CD4-positive, alpha-beta T cell treated with Interferon gamma for 1 hour (primary cell): Measurements from ENCODE around the gene ASCC2.

Source experiments
- DNase-seq: peaks from one replicate; pipeline ENCODE4 v3.0.0-alpha.2; 2020

The ASCC2 gene

DNA sequence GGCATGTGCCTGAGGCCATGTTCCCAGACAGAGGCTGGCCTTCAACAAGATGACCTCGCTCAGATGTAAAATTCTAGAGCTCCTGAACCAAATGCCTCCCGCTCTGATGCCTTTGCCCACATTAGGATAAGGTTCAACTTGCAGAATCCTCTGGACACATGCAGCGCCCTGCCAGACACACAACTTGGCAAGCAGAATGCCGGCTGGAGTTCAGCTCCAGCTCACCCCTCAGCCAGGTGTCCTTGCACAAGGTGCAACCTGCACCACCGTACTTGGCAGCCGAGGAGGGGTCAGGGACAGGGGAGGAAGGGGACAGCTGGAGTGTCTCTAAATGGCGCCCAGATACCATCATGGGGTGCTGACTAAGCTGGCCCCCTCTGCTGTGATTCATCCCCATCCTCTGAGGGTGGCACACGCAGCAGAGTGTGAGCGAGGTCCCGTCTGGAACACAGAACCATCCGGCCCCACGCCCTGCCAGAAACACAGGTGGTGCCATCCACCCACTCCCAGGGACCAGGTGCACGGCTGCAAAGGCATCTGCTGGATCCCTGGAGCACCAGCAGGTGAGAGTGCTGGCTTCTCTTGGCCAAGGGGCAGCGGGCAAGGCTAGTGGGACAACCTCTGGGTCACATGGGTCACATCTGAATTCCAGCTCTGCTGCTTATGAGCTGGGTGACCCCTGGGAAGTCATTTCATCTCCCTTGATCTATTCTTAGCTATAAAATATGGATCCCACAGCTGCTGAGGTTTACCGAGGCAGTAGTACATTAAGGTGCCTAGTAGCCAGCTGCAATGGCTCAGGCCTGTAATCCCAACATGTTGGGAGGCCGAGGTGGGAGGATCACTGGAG, 84.0 kb downstream of the ASCC2 start:
- DNase-seq = no peak

DNA sequence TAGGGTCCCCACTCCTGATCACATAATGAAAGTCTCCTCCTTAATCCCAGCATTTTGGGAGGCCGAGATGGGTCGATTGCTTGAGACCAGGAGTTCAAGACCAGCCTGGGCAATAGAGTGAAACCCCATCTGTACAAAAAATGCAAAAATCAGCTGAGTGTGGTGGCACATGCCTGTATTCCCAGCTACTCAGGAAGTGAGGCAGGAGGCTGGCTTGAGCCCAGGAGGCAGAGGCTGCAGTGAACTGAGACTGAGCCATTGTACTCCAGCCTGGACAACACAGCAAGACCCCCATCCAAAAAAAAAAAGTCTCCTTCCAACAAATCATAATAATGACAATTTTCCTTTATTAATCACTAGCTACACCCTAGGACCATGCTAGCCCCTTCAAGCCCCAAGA, 86.4 kb downstream of the ASCC2 start:
- no peak for DNase-seq

DNA sequence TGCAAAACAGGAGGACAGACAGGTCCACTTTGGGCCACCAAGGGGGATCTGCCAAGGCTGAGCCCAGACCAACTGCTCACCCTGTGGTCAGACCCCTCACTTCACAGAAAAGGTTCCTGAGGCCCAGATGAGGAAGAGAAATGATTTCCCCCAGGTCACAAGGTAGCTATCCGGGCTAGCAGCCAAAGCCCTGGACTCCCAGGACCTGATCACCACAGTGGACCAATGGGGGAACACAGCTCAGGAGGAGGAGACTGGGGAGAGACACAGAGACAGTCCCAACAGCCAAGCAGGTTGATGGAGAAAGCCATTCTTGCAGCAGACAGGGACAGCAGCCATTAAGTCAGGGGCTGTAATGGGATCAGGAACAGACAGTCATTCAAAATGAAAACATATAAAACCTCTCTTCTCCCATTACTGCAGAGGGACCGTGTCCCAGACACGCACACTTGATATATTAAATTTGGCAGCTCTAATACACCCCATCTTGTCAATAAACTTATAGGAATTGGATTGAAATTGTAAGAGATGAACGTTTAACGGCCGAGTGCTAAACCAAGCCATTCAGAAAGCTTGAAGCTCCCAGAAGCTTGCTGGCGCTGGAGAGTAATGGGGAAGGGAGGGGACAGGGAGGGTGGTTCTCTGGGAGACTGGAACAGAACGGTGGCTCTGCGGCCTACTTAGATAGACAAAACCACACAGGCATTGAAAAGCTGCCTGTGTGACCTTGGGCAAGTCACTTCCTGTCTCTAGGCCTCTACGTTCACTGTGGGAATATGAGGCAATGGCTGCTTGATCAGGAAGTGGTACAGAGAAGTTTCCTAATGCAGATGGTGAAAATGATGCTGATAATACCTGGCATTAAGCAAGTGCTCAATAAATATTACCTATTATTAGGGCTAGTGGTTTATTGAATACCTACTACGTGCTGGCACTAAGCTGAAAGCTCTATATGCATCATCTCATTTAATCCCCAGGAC, 87.2 kb downstream of the ASCC2 start:
- DNase-seq = peak; percentile 34

DNA sequence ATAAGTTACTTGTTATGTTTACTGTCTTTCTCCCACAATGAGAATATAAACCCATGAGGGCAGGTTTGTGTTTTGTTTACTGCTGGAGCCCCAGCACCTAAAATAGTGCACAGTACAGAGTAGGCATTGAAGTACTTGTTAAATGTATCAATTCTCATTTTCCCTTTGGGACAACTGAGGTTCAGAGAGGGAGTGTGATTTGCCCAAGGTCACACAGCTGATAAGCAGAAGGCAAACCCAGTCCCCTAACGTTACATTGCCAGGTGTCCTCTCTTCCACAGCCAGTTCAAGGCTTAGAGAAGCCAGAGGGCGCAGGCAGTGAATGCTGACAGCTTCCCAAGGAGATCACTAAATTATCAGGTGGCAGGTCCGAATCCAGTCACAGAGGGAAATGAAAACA, 88.0 kb downstream of the ASCC2 start:
- DNase-seq = no peak

DNA sequence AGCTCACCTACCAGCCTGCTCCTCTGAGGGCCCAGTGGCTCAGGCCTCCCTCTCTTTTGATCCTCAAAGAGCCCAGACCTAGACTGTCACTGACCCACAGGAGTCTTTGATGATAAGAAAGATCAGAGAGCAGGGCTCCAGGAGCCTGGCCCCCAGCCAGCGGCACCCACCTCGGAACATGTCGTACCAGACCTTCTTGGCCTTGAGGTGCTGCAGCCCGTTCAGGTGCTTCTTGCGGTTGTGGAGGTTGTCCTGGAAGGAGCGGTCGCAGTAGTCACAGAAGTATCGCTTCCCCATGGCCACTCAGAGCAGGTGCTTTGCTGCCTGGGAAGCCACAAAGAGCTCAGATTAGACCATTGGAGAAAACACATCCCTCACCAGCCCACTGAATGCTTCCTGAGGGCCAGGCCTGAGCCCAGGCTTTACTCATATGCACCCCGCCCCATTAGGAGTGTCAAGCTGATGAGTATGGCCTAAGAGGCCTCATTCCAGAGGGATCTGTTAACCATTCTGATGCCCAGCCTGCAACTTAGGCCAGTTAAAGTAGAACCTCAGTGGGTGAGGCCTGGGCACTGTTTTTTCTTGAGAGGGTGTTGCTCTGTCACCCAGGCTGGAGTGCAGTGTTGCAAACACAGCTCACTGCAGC, 89.7 kb downstream of the ASCC2 start:
- no peak for DNase-seq

DNA sequence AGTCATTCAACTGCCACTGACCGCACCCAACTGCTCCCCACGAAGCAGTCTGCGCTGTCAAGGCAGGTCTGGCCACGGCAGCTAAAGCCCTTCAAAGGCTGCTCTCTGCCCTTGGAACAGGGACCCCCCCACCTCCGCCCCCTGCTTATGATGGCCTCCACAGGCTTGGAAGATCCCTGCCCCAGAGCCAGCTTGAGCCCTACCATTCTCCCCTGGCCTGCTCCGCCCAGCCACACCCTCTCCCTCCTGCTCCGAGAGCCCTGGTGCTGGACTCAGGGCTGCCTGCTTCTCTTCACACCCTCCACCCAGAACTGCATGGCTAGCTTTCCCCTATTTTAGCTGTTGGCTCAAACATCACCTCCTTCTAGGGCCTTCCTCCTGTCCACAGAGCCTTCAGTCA, 90.2 kb downstream of the ASCC2 start:
- no peak for DNase-seq

DNA sequence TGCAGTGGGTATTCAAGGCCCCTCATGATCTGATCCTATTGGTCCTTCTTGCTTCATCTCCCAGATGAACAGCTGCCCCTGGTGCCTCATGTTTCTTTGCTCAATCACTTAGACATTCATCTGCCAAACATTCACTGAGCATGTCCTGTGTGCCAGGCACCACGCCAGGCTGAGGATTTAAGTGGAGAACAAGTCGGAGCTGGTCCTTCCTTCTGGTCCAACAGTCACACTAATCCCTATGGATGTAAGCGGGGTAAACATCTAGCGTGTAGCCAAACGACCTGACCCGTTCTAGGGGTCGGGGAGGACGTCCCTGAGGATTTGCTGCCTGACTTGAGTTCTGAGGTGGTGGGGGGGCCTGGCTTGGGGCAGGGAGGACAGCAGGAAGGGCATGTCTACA, 93.2 kb downstream of the ASCC2 start:
- no peak for DNase-seq

DNA sequence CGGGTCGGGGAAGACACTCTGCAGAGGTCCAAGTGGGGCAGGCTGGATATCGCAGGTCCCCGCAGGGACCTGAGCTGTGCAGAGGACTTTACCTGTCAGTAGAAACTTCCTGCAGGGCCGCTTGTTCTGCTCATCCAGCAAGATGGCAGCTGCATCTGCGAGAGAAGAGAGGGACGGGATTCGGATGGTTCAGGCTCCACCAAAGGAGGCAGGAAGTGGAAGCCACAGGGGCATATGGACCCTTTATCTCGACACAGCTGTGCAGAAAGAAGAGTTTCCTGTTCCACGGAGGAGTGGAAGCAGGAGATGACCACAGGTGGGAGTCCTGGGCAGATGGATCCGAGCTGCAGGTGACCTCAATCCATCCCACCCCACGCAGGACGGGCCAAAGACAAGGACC, 95.7 kb downstream of the ASCC2 start:
- no peak for DNase-seq

DNA sequence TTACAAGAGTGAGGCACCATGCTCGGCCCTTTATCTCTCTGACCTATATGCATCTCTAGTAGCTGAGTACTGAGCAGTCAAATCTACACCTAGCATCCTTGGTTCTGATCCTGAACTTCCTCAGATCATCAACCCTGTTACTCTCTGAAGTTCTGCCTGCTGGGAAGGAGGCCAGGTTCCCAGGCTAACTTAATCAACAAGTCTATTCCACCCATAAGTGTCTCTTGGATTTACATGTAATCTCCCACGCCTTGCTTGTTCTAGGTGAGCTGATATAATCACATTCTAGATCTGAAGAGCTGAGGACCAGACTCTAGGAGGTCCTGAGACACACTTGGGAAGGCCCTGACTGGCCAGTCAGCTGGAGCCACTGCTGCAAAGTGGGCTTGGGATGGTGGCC, 96.1 kb downstream of the ASCC2 start:
- no peak for DNase-seq

DNA sequence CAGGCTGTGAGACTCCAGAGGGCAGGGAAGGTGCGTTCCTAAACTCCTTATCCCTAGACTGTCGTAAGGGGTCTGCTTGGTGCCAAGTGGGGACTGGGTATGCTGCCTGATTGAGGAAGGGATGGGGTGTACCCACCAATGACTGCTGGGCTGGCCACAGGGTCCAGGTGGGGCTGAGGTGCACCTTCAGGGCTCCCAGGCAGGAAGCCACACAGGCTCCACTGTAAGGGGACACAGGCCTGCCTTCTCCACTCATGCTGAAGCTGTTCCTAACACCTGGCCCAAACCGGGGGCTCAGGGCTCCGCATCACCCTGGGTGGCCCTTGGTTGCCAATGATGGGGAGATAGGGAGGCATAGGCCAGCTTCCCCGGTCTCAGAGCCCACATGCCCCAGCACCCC, 97.9 kb downstream of the ASCC2 start:
- no peak for DNase-seq

DNA sequence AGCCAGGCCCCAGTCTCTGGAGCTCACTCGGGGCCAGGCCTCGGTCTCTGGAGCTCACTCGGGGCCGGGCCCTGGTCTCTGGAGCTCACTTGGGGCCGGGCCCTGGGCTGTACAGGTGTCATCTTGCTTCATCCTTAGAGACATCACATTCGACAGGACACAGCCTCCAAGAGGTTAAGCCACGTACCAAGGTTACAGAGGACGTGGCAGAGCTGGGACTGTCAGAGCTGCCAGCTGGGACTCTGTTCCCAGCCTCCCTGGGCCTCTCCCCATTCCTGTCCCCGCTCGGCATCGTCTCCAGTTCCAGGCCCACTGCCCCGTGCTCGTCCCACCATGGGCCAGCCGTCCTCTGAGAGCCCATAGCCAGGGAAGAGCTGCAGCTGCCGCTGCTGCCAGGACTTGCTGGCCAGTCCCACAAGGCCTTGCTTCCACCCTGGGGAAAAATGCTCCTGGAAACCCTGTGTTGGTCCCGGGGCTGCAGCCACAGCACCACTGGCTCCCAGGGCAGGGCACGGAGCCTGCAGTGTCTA, 98.7 kb downstream of the ASCC2 start:
- no peak for DNase-seq
